ENCODE data around the gene EIF5A2.

Gene EIF5A2

DNA sequence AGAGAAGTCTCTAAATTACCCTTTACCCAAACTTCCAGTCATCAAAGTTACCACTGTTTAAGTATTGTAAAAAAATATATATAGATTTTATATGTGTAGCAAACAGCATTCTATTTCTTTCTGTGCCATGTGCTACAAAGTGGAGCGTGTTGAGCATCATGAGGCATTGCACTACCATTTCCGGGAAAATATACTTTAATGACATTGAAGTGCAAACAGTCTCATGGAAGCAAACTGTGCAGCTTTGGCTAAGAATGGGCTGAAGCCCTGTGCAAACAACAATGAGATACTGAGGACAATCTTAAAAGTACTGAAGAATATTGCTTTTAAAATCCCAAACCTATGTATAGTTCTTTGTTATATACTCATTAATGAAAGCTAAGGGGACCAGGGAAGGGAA, 31.9 kb downstream of the EIF5A2 start:
- POLR2A ChIA-PET = no interaction called here
- TF ChIP-seq, protein P1, sequence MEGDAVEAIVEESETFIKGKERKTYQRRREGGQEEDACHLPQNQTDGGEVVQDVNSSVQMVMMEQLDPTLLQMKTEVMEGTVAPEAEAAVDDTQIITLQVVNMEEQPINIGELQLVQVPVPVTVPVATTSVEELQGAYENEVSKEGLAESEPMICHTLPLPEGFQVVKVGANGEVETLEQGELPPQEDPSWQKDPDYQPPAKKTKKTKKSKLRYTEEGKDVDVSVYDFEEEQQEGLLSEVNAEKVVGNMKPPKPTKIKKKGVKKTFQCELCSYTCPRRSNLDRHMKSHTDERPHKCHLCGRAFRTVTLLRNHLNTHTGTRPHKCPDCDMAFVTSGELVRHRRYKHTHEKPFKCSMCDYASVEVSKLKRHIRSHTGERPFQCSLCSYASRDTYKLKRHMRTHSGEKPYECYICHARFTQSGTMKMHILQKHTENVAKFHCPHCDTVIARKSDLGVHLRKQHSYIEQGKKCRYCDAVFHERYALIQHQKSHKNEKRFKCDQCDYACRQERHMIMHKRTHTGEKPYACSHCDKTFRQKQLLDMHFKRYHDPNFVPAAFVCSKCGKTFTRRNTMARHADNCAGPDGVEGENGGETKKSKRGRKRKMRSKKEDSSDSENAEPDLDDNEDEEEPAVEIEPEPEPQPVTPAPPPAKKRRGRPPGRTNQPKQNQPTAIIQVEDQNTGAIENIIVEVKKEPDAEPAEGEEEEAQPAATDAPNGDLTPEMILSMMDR (IDR thresholded peaks at IDR 0.05; ENCODE audit: insufficient read depth, low read length, missing control alignments) = no peak
- DNase-seq (ENCODE audit: low read depth, low spot score) = no peak
- CTCF ChIA-PET = interaction anchor here (0.7 kb wide), 1 partner anchor 10 kb away, joined by 3 read pairs; no protein-coding TSS in a partner anchor
- H3K4me3 ChIP-seq (ENCODE audit: low read depth, low read length) = no peak overlapping the region

DNA sequence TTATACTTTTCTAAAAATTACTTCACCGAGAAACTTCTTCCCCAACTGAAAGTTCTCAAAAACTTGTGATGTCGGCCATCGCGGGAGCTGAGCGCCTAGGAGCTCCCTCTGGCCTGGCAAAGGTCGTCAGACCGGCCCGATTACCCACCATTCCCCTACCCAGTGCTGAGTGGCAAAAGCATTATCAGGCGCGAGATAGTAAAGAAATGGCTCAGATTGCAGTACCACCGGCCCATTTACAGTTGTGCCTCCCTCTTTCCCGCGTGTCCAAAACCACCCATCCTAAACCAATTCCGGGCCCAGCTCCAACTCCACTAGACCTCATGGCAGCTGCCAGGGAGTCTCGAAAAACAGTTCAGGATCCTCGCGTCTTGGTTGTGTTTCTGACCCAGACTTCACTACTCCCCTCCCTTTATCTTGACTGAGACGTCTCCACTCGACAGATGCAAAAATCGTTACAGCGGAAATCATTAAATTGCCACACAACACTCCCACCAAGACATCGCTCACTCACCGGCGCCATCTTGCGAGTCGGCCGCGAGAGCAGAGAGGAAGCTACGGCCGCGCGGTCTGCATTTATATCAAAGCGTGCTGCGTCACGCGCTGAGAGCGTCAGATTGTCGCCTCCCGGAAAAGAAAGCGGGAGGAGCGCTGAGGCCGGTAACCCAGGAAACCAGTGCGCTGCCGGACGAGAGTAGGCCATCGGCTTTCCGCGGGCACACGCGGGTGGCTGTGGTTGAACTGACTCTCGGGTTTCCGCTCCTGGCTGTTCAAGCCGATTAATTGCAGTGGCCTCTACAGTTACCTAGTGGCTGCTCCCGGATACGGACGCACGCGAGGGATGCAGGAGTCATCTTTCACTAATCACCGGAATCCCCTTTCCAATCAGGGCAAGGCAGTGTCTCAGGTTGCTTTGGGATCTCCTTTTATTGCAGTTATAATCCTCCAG, 38.5 kb downstream of the EIF5A2 start, which contains the start of gene RPL22L1:
Gene RPL22L1 (minus strand): TSS at position 551 of the 949 bp plus-strand sequence. CDS start 28 bp downstream, at position 523.
- POLR2A ChIA-PET = interaction anchor here (0.6 to 1.5 kb wide), 12 partner anchors 11 to 819 kb away, joined by 3 to 8 read pairs (median 3); partner anchors contain the start of genes EIF5A2 and SKIL
- CTCF ChIA-PET = interaction anchor here (0.8 to 2.0 kb wide), 4 partner anchors 60 to 456 kb away, joined by 3 to 6 read pairs (median 4); no protein-coding TSS in a partner anchor

DNA sequence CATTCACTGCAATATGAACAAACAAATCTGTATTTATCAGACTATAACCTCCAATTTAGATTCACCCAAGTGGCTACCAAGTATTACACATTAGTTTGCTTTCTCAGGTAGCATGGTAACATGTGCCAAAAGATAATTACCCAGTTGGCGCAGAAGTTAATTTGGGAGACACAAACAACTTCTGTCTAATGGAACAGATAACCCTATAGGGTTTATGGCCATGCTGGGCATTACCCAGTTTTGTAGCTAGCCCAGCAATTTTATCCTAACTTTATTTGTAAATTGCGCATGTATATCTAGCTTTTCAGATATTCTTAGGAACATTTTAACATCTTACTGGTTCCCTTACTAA, 39.2 kb downstream of the EIF5A2 start:
- TF ChIP-seq, protein P1 (IDR thresholded peaks at IDR 0.05; ENCODE audit: insufficient read depth, low read length, missing control alignments) = no peak
- ChIA-PET CTCF (interaction anchor here (0.8 kb wide), 2 partner anchors 452 to 455 kb away, joined by 3 read pairs; no protein-coding TSS in a partner anchor), POLR2A (interaction anchor here (0.6 to 1.5 kb wide), 8 partner anchors 12 to 641 kb away, joined by 3 to 8 read pairs (median 4); partner anchors contain the start of genes EIF5A2 and SKIL)

More for the DNA sequence above, 38.5 kb downstream of the EIF5A2 start, which contains the start of gene RPL22L1:
- TF ChIP-seq, protein P1 (IDR thresholded peaks at IDR 0.05; ENCODE audit: insufficient read depth, low read length, missing control alignments) = peak; percentile 33
- peak; percentile 67 for DNase-seq (ENCODE audit: low read depth, low spot score)
- H3K4me3 ChIP-seq (ENCODE audit: low read depth, low read length) = peak within 1 kb of the TSS; percentile 80

DNA sequence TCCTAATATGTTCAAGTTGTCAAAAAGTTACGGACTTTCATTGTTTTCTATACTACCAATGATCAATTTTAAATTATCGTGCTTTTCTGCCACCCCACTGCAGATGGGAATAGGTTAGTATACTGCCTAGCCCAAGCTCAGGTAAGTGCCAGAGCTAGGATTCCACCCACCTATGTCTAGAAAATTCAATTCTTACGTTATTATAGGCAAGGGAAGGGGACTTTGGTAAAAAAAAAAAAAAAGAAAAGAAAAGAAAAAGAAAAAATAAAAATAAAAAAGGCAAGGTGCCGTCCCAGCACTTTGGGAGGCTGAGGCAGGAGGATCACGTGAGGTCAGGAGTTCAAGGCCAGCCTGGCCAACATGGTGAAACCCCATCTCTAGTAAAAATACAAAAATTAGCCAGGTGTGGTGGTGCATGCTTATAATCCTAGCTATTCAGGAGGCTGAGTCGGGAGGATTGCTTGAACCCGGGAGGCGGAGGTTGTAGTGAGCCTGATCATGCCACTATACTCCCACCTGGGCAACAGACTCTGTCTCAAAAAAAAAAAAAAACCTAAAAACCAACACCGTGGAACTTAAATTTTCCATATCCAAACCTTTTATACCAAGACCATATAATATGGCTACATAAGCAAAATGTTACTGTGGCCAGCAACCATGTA, 39.7 kb downstream of the EIF5A2 start:
- ChIA-PET CTCF (interaction anchor here (0.8 to 1.1 kb wide), 3 partner anchors 9 to 455 kb away, joined by 3 to 4 read pairs (median 4); no protein-coding TSS in a partner anchor), POLR2A (interaction anchor here (0.7 to 1.5 kb wide), 3 partner anchors 28 to 641 kb away, joined by 3 to 4 read pairs (median 4); no protein-coding TSS in a partner anchor)
- DNase-seq (ENCODE audit: low read depth, low spot score) = no peak
- TF ChIP-seq, protein P1 (IDR thresholded peaks at IDR 0.05; ENCODE audit: insufficient read depth, low read length, missing control alignments) = no peak
- H3K4me3 ChIP-seq (ENCODE audit: low read depth, low read length) = peak overlapping the region; percentile 80

More for the DNA sequence above, 39.2 kb downstream of the EIF5A2 start:
- H3K4me3 ChIP-seq (ENCODE audit: low read depth, low read length) = peak overlapping the region; percentile 80
- no peak for DNase-seq (ENCODE audit: low read depth, low spot score)

DNA sequence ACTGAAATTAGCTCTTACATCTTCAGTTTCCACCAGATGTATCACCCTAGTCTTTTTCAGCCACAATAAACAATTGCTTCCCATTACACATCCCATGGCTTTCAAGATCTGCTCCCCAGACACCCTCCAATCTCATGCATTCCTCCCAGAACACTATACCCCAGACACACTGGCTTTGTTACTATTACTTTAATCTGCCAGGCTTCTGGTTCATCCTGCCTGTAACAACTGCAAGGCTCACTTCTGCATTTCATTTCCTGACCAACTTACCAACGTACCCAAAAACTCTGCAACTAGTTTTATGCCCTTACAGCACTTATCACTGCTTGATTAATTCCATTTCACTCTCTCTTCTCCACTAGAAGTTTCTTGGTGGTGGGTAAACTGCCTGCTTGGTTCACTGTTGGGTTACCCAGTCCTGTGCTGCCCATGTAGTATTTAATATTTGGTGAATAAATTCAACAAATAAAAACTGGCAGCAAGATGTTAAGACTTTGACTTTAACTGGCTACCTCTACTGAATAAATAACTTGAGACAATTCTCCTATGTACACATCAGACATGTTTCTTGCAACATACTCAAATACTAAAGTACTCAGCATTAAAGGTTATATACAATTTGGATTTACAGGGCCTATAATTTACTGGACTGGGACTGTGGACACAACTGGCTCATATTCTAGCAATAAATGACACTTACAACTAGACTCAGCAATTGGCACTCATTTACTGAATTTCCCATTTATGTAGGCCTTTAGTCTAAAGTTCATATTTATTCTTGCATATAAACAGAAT, 41.1 kb downstream of the EIF5A2 start:
- ChIA-PET CTCF (interaction anchor here (0.9 to 1.1 kb wide), 2 partner anchors 8 to 453 kb away, joined by 4 read pairs; no protein-coding TSS in a partner anchor), POLR2A (interaction anchor here (0.5 kb wide), 1 partner anchor 504 kb away, joined by 6 read pairs; no protein-coding TSS in a partner anchor)
- no peak overlapping the region for H3K4me3 ChIP-seq (ENCODE audit: low read depth, low read length)
- TF ChIP-seq, protein P1 (IDR thresholded peaks at IDR 0.05; ENCODE audit: insufficient read depth, low read length, missing control alignments) = no peak
- DNase-seq (ENCODE audit: low read depth, low spot score) = no peak

Measured in AG04449 (cell line).